Ovary (tissue), 9 donors: ENCODE data around the gene CPXM2. TPM values are rescaled to one million over a fixed set of nuclear protein-coding genes. Genes with fewer than 3 reads are reported as not detected.

Experiments
- DNase-seq, 5 donors: peaks; one replicate each; pipeline ENCODE4 v3.0.0-alpha.2; 2019 to 2020
- H3K27ac ChIP-seq, 2 donors: fragments of 200-600 bp; one replicate each; pipeline versions ENCODE4 v1.5.1 to v1.8.0; 2019 to 2022
- H3K27me3 ChIP-seq: fragments of 200-600 bp; one replicate; pipeline ENCODE4 v1.8.0; 2022
- H3K36me3 ChIP-seq: fragments of 200-600 bp; sonication (generic); one replicate; pipeline ENCODE4 v1.5.1; 2019
- H3K4me1 ChIP-seq: one replicate; pipeline ENCODE4 v1.8.1; 2013; ENCODE audit warnings: mild to moderate bottlenecking, moderate library complexity; ENCODE audit not compliant: insufficient read depth
- H3K4me3 ChIP-seq: fragments of 200-600 bp; sonication (generic); one replicate; pipeline ENCODE4 v1.5.1; 2017
- H3K9me3 ChIP-seq, 2 donors: fragments of 200-600 bp in 1 of 2; sonication (generic) in 1 of 2; one replicate each; pipeline versions ENCODE4 v1.5.1 to v1.8.1; 2013 to 2019; ENCODE audit warnings: mild to moderate bottlenecking in 1 of 2, moderate library complexity in 1 of 2
- CTCF ChIP-seq, 3 donors: fragments of 450-650 bp in 2 of 3; fragments of 200-600 bp in 1 of 3; IDR thresholded peaks; one replicate each; pipeline versions ENCODE4 v1.5.1 to v1.8.0; 2016 to 2022; ENCODE audit warnings: antibody characterized with exemption in 3 of 3, mild to moderate bottlenecking in 1 of 3
- EP300 ChIP-seq: sonication (generic); formaldehyde crosslinking; IDR thresholded peaks from one replicate; pipeline ENCODE4 v1.6.1; 2017; ENCODE audit warnings: antibody characterized with exemption
- POLR2A ChIP-seq: fragments of 450-650 bp; IDR thresholded peaks from one replicate; pipeline ENCODE4 v1.6.1; 2017; ENCODE audit warnings: antibody characterized with exemption, mild to moderate bottlenecking, moderate library complexity
- WGBS, 3 donors: extraction: QIAGEN DNeasy Blood & Tissue Kit in 1 of 3; methylation state at CpG; one replicate each; pipeline versions ENCODE4 v1.1.5 to v1.1.7; 2013 to 2017; 5-methylcytosine and 5-hydroxymethylcytosine counted together
- intact Hi-C, 4 donors: fragments of 100-400 bp; cut with DNase I; formaldehyde crosslinking; loops; one replicate each; pipeline versions ENCODE4 v1.11.0 to v1.15.1; 2022 to 2023
- polyA plus RNA-seq, 2 donors: library from polyadenylated mRNA; stranded (reverse); fragments of 200-250 nt in 1 of 2; fragments of 350-450 nt in 1 of 2; fragmentation: Illumina TruSeq in 1 of 2; extraction: RNeasy Lipid Tissue Mini Kit (QIAGEN cat#74804) in 1 of 2; gene quantifications; one replicate each; pipeline ENCODE4 v1.2.3, GENCODE V29; 2013 to 2014
- total RNA-seq, 7 donors: library from RNA; depleted of rRNA in 2 of 7; stranded (reverse); fragments of >200 nt in 2 of 7; fragmentation: NEBNext Ultra II Directional in 3 of 7; extraction: Animal tissue kit (Norgen Biotek cat#: 25700) in 3 of 7; gene quantifications; one replicate each; pipeline versions ENCODE4 v1.1.0 to v1.2.4, GENCODE V29; 2016 to 2023
- donor health status: DM: no; HTN: no; CAD: no; lungs with moderate emphysema.
- donor health status: DM: no; HTN: no; CAD: no.
- donor health status: Bipolar disorder and iron deficiency.
- donor health status: DM: yes; HTN: yes; CAD: no.
- donor health status: DM: no; HTN: no; CAD: no.
- donor health status: DM: yes; HTN: yes; CAD: no.

CPXM2 gene
- total and polyA plus RNA-seq, 9 donors = 5.5 to 66.0 (median 13.3) TPM

GRCh38 chr10:123928427-123928826, 36.8 kb upstream of the CPXM2 start:
- WGBS, 3 donors = 50 to 93% (median 92%) methylated on average over 2 of the region's 2 CpGs
- TF ChIP-seq EP300 = no peak
- TF ChIP-seq POLR2A = no peak
- TF ChIP-seq CTCF (IDR thresholded peaks at IDR 0.05) = no peak
- H3K27me3 ChIP-seq = no peaks in the 10 kb centered on the region
- peaks cover 0 to 5% of the 10 kb centered on the region in 2 donors for H3K9me3 ChIP-seq
- intact Hi-C loops = no loop called here
- no peak overlapping the region for H3K27ac ChIP-seq
- H3K4me1 ChIP-seq = no peaks in the 10 kb centered on the region
- no peaks in the 10 kb centered on the region for H3K36me3 ChIP-seq
- no peak overlapping the region for H3K4me3 ChIP-seq
- no peak for DNase-seq

GRCh38 chr10:123926401-123927264, 35.0 kb upstream of the CPXM2 start:
- H3K36me3 ChIP-seq = no peaks in the 10 kb centered on the region
- intact Hi-C loops = no loop called here
- H3K27ac ChIP-seq = no peak overlapping the region
- TF ChIP-seq CTCF (IDR thresholded peaks at IDR 0.05) (no peak), POLR2A (no peak), EP300 (no peak)
- no peaks in the 10 kb centered on the region for H3K4me1 ChIP-seq
- no peaks in the 10 kb centered on the region for H3K27me3 ChIP-seq
- WGBS, 3 donors = 45 to 78% (median 65%) methylated on average over 7 of the region's 7 CpGs
- no peak overlapping the region for H3K4me3 ChIP-seq
- peaks cover 0 to 5% of the 10 kb centered on the region in 2 donors for H3K9me3 ChIP-seq
- DNase-seq = no peak

GRCh38 chr10:123922126-123922525, 30.5 kb upstream of the CPXM2 start:
- TF ChIP-seq CTCF (IDR thresholded peaks at IDR 0.05) (no peak), EP300 (no peak)
- intact Hi-C loops = no loop called here

GRCh38 chr10:123916775-123917174, 25.2 kb upstream of the CPXM2 start:
- H3K27me3 ChIP-seq = no peaks in the 10 kb centered on the region
- H3K4me1 ChIP-seq = peaks cover 5% of the 10 kb centered on the region
- no peak overlapping the region for H3K4me3 ChIP-seq
- DNase-seq = no peak
- no peaks in the 10 kb centered on the region for H3K36me3 ChIP-seq
- H3K27ac ChIP-seq = no peak overlapping the region
- no peaks in the 10 kb centered on the region for H3K9me3 ChIP-seq
- intact Hi-C loops = no loop called here
- TF ChIP-seq EP300 (no peak), POLR2A (no peak), CTCF (IDR thresholded peaks at IDR 0.05) (no peak)
- WGBS, 3 donors = 61 to 83% (median 82%) methylated on average over 3 of the region's 3 CpGs

More at GRCh38 chr10:123922126-123922525, 30.5 kb upstream of the CPXM2 start:
- no peak for DNase-seq
- H3K27ac ChIP-seq = no peak overlapping the region
- 66 to 77% (median 67%) methylated on average over 2 of the region's 2 CpGs for WGBS, 3 donors
- no peak overlapping the region for H3K4me3 ChIP-seq
- no peaks in the 10 kb centered on the region for H3K9me3 ChIP-seq
- H3K4me1 ChIP-seq = no peaks in the 10 kb centered on the region
- H3K27me3 ChIP-seq = no peaks in the 10 kb centered on the region
- H3K36me3 ChIP-seq = no peaks in the 10 kb centered on the region
